Measurements from ENCODE around the gene MRTFB.

Gene MRTFB

GRCh38 chr16:14306485-14307058 is 235.5 kb downstream of the MRTFB start:
- DNase-seq: no peak

GRCh38 chr16:14307059-14307526 is 236.0 kb downstream of the MRTFB start:
- DNase-seq: peak in 1 of 56 donors; percentile 5

- peak in 15 of 56 donors; percentile 15 to 56 (median 33) for DNase-seq
Measured at GRCh38 chr16:14307527-14308367, 236.6 kb downstream of the MRTFB start.

- DNase-seq: no peak
Measured at GRCh38 chr16:14308368-14308723, 237.2 kb downstream of the MRTFB start.

GRCh38 chr16:14309001-14309886 is 238.1 kb downstream of the MRTFB start:
- DNase-seq: no peak

GRCh38 chr16:14309906-14310305 is 238.8 kb downstream of the MRTFB start:
- DNase-seq: no peak

GRCh38 chr16:14310519-14310991 is 239.4 kb downstream of the MRTFB start:
- peak in 9 of 56 donors; percentile 7 to 43 (median 16) for DNase-seq

GRCh38 chr16:14314116-14314515 is 243.0 kb downstream of the MRTFB start:
- DNase-seq: no peak

GRCh38 chr16:14315683-14316320 is 244.7 kb downstream of the MRTFB start:
- DNase-seq: no peak

Measured in amygdala (tissue), 56 donors.